Measurements from ENCODE around the gene GLIS1.

GRCh38 chr1:53686091-53686964, 52.6 kb downstream of the GLIS1 start:
- TF ChIP-seq EZH2phosphoT487 (conservative IDR thresholded peaks at IDR 0.05; ENCODE audit: low read length) (no peak), CTCF (IDR thresholded peaks at IDR 0.05; ENCODE audit: insufficient read depth, low read length, poor library complexity, severe bottlenecking) (no peak)
